Psoas muscle (tissue), 8 donors: ENCODE measurements around the gene HLA-DRB1. TPM values are rescaled to one million over a fixed set of nuclear protein-coding genes. Genes with fewer than 3 reads are reported as not detected.
"Not testable (repeated sequence)": the region's sequence is repeated elsewhere in the genome, so short reads cannot be mapped to it uniquely, and the experiment has no call there.

Source experiments
- ATAC-seq, 4 donors: fragments of 200-7000 bp; cut with Tn5 transposase; one replicate each; pipeline ENCODE4 v1.9.1; 2020; ENCODE audit warnings: moderate library complexity in 3 of 4, mild to moderate bottlenecking in 2 of 4
- DNase-seq, 2 donors: peaks; one replicate each; pipeline ENCODE4 v3.0.0-alpha.2; 2020
- H3K27ac ChIP-seq: fragments of 200-600 bp; one replicate; pipeline ENCODE4 v1.8.0; 2022
- H3K27me3 ChIP-seq, 3 donors: fragments of 200-600 bp in 1 of 3; one replicate each; pipeline versions ENCODE4 v1.6.1 to v1.8.0; 2013 to 2022; ENCODE audit warnings: low read length in 2 of 3, mild to moderate bottlenecking in 2 of 3, moderate library complexity in 1 of 3; ENCODE audit not compliant: insufficient read depth in 3 of 3
- H3K36me3 ChIP-seq, 2 donors: fragments of 200-600 bp in 1 of 2; one replicate each; pipeline versions ENCODE4 v1.6.1 to v1.8.0; 2013 to 2022; ENCODE audit warnings: low read depth in 1 of 2, mild to moderate bottlenecking in 1 of 2, moderate library complexity in 1 of 2; ENCODE audit not compliant: insufficient read depth in 1 of 2
- H3K4me1 ChIP-seq: fragments of 200-600 bp; one replicate; pipeline ENCODE4 v1.8.0; 2022
- H3K4me3 ChIP-seq: fragments of 200-600 bp; one replicate; pipeline ENCODE4 v1.8.0; 2022; ENCODE audit warnings: mild to moderate bottlenecking
- H3K9me3 ChIP-seq: fragments of 200-600 bp; one replicate; pipeline ENCODE4 v1.8.0; 2022
- CTCF ChIP-seq: fragments of 200-600 bp; IDR thresholded peaks from one replicate; pipeline ENCODE4 v1.8.0; 2022; ENCODE audit warnings: antibody characterized with exemption
- WGBS, 3 donors: extraction: QIAGEN DNeasy Blood & Tissue Kit; methylation state at CpG; one replicate each; pipeline versions ENCODE4 v1.1.6 to v1.1.7; 2013; 5-methylcytosine and 5-hydroxymethylcytosine counted together
- intact Hi-C, 2 donors: fragments of 100-400 bp; cut with DNase I; formaldehyde crosslinking; loops; one replicate each; pipeline versions ENCODE4 v1.11.0 to v1.14.2; 2022
- polyA plus RNA-seq, 3 donors: library from polyadenylated mRNA; stranded (reverse); fragments of 200-250 nt; gene quantifications; one replicate each; pipeline ENCODE4 v1.2.3, GENCODE V29; 2013
- total RNA-seq, 4 donors: library from RNA; stranded (reverse); fragmentation: NEBNext Ultra II Directional in 2 of 4; extraction: Animal tissue kit (Norgen Biotek cat#: 25700) in 2 of 4; gene quantifications; one replicate each; pipeline versions ENCODE4 v1.2.1 to v1.2.4, GENCODE V29; 2021 to 2023
- donor health status: healthy with polysubstance abuse.
- donor health status: DM: no; HTN: no; CAD: no; lungs with moderate emphysema.
- donor health status: Bipolar disorder and iron deficiency.
- donor health status: healthy.
- donor health status: DM: yes; HTN: yes; CAD: no.
- donor health status: DM: no; HTN: no; CAD: no.
- donor health status: DM: no; HTN: no; CAD: no.
- donor health status: DM: yes; HTN: yes; CAD: no.

The HLA-DRB1 gene
- total and polyA plus RNA-seq, 7 donors, result 13.2 to 49.4 (median 23.4) TPM

DNA sequence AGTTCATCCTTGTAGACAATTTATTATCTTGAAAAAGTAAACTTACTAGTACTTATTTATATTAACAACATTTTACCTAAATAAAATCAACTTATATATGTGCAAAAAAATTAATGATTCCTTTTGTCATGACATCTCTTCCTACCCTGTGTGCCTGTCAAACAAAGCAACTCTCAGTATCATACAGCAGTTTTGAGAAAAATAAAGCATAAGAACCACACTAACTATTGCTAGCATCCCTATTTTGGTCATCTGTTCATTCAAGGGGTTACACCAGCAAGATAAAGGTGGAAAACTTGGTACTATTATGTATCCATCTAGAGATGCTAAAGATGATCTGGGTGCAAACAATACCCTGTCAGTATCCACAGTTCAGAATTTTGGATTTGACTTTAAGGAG, 7.4 kb upstream of the HLA-DRB1 start:
- no peaks in the 10 kb centered on the region for H3K36me3 ChIP-seq
- no peaks in the 10 kb centered on the region for H3K4me1 ChIP-seq
- no peak overlapping the region for H3K4me3 ChIP-seq
- ATAC-seq (no peak), DNase-seq (no peak)
- no peaks in the 10 kb centered on the region for H3K9me3 ChIP-seq
- H3K27me3 ChIP-seq, result no peaks in the 10 kb centered on the region
- no peak for TF ChIP-seq CTCF
- H3K27ac ChIP-seq, result no peak overlapping the region
- intact Hi-C loops, result no loop called here

DNA sequence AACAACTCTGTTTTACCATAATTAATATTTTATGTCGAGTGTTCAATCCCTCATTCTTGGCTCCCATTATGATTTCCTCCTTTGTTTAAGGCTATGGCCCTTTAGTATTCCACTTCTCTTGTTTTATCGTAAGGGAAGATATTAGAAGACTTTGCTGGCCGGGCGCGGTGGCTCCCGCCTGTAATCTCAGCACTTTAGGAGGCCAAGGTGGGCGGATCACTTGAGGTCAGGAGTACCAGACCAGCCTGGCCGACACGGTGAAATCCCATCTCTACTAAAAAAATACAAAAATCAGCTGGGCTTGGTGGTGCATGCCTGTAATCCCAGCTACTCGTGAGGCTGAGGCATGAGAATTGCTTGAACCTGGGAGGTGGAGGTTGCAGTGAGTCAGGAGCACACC, 1.1 kb upstream of the HLA-DRB1 start:
- ATAC-seq, H3K27ac ChIP-seq, H3K4me1 ChIP-seq, H3K4me3 ChIP-seq, intact Hi-C loops, H3K36me3 ChIP-seq, H3K27me3 ChIP-seq, DNase-seq, H3K9me3 ChIP-seq: not testable (repeated sequence)
- 92% methylated on average over 10 of the region's 10 CpGs; no CpG with 5 or more reads in 2 of the 3 donors for WGBS, 3 donors

GRCh38 chr6:32588156-32588555, 1.5 kb downstream of the HLA-DRB1 start:
- H3K4me1 ChIP-seq, result no peaks in the 10 kb centered on the region
- intact Hi-C loops, result loop anchor here in 1 of 2 donors (5.0 kb wide), 1 partner anchor 61 kb away; no protein-coding TSS in a partner anchor
- DNase-seq (no peak), ATAC-seq (no peak)
- H3K4me3 ChIP-seq, result no peak overlapping the region
- no peaks in the 10 kb centered on the region for H3K9me3 ChIP-seq
- no peak for TF ChIP-seq CTCF
- H3K27ac ChIP-seq, result no peak overlapping the region
- no peaks in the 10 kb centered on the region for H3K27me3 ChIP-seq
- H3K36me3 ChIP-seq, result no peaks in the 10 kb centered on the region
- WGBS, 3 donors, result 72 to 85% (median 80%) methylated on average over 2 of the region's 2 CpGs

DNA sequence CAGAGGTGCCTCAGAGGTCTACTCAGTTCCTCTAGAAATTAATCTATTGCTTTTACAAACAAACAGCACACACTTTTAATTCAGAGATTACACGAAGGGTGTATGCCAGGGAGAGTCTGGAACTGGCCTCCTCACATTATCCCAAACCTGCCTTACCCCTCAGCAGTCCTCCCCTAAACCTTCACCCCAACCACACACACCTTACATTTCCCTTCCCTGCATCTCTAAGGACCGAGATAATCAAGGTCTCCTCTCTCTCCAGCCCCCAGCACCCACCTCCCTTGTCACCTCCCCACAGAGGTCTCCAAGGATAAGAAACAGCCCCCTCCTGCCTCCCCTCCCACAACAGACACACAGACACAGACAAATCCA, 6.1 kb downstream of the HLA-DRB1 start:
- Histone ChIP-seq H3K4me1 (no peaks in the 10 kb centered on the region), H3K4me3 (no peak overlapping the region), H3K9me3 (no peaks in the 10 kb centered on the region), H3K27ac (no peak overlapping the region), H3K27me3 (no peaks in the 10 kb centered on the region), H3K36me3 (no peaks in the 10 kb centered on the region)
- intact Hi-C loops, result no loop called here
- DNase-seq (no peak), ATAC-seq (no peak)
- TF ChIP-seq CTCF, result no peak
- WGBS, 3 donors, result 6 to 11% (median 6%) methylated on average over 2 of the region's 2 CpGs

DNA sequence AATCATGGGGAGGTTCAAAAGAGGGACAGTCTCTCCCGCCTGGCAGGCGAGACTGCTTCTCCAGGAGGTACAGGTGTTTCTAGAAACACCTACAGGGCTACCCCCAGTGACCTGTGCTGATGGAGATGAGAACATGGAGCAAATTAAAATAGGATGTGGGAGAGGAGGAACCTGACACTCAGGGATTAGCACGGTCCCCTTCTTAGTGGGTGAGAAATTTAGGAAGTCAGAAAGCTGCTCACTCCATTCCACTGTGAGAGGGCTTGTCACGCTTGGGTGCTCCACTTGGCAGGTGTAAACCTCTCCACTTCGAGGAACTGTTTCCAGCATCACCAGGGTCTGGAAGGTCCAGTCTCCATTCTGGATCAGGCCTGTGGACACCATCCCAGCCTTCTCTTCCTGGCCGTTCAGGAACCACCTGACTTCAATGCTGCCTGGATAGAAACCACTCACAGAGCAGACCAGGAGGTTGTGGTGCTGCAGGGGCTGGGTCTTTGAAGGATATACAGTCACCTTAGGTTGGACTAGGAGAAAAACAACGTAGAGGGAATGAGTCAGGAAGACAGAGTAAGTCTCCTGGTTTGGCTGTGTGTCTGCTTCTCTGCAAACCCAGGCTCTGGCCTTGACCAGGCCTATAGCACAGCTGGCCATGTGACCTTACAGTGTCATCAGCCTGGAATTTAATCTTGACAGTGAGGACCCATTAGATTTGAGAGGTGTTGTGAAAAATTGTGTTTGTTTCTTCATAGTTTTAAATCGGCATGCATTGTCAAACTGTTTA, 8.1 kb downstream of the HLA-DRB1 start:
- H3K27ac ChIP-seq, result no peak overlapping the region
- intact Hi-C loops, result no loop called here
- 7 to 40% (median 33%) methylated on average over 5 to 8 of the region's 8 CpGs for WGBS, 3 donors
- H3K9me3 ChIP-seq, result no peaks in the 10 kb centered on the region
- no peak for ATAC-seq
- no peaks in the 10 kb centered on the region for H3K4me1 ChIP-seq
- no peak for TF ChIP-seq CTCF
- no peak overlapping the region for H3K4me3 ChIP-seq
- DNase-seq, result no peak
- H3K36me3 ChIP-seq, result no peaks in the 10 kb centered on the region
- H3K27me3 ChIP-seq, result no peaks in the 10 kb centered on the region
